H1 (cell line): ENCODE measurements around the gene PRR7. TPM values are rescaled to one million over a fixed set of nuclear protein-coding genes. Genes with fewer than 3 reads are reported as not detected.

Experiments
- CTCF ChIA-PET: fragments of 300-600 bp; sonication (Branson Sonifier 250); formaldehyde crosslinking; loops from one replicate; lab custom pipeline; 2021; ENCODE audit not compliant: partially characterized antibody; lab: Charles Lee
- POLR2A ChIA-PET: fragments of 300-600 bp; sonication (Branson Sonifier 250); formaldehyde crosslinking; loops from one replicate; lab custom pipeline; 2021; ENCODE audit warnings: inconsistent platforms; ENCODE audit not compliant: partially characterized antibody; lab: Charles Lee
- DNase-seq, 2 experiments: peaks; one replicate each; pipeline versions ENCODE4 v3.0.0 to v3.0.0-alpha.2; 2010 to 2022; ENCODE audit warnings: low spot score in 2 of 2, low read depth in 1 of 2, mixed read lengths in 1 of 2
- FAIRE-seq: peaks from 2 replicates; lab custom pipeline; 2011; peaks lifted over from hg19 to GRCh38; lab: Jason Lieb, UNC
- H2AFZ ChIP-seq: 2 replicates; pipeline ENCODE4 v1.8.1; 2012; ENCODE audit warnings: low read length, inconsistent platforms
- H2AK5ac ChIP-seq: 2 replicates; pipeline ENCODE4 v1.6.1; 2013; ENCODE audit warnings: low read depth, low read length
- H2BK120ac ChIP-seq: replicated peaks from 2 replicates; pipeline ENCODE3; 2013; ENCODE audit warnings: low read depth, low read length, inconsistent platforms
- H2BK12ac ChIP-seq: 2 replicates; pipeline ENCODE4 v1.6.1; 2013; ENCODE audit warnings: low read depth, low read length
- H2BK15ac ChIP-seq: 2 replicates; pipeline ENCODE4 v1.6.1; 2013; ENCODE audit warnings: low read length
- H2BK20ac ChIP-seq: 2 replicates; pipeline ENCODE4 v1.6.1; 2013; ENCODE audit warnings: low read length
- H2BK5ac ChIP-seq: 2 replicates; pipeline ENCODE4 v1.6.1; 2013; ENCODE audit warnings: low read depth, low read length
- H3K14ac ChIP-seq: 2 replicates; pipeline ENCODE4 v1.6.1; 2013; ENCODE audit warnings: inconsistent platforms; ENCODE audit not compliant: insufficient read length
- H3K18ac ChIP-seq: 2 replicates; pipeline ENCODE4 v1.6.1; 2013; ENCODE audit warnings: low read length; ENCODE audit errors: extremely low read depth
- H3K23ac ChIP-seq: 2 replicates; pipeline ENCODE4 v1.6.1; 2013; ENCODE audit warnings: inconsistent platforms; ENCODE audit not compliant: insufficient read length
- H3K23me2 ChIP-seq: 2 replicates; pipeline ENCODE4 v1.6.1; 2013; ENCODE audit warnings: low read depth, low read length
- H3K27ac ChIP-seq: 2 replicates; pipeline ENCODE4 v1.6.1; 2011; ENCODE audit warnings: low read depth, low read length, inconsistent platforms
- H3K27me3 ChIP-seq, 4 experiments: replicated peaks in 1 of 4; 1 replicate in 1 of 4; 2 replicates in 3 of 4; pipeline versions ENCODE4 v1.6.1 to v1.8.1; 2011 to 2013; ENCODE audit warnings: low read length in 3 of 4, mild to moderate bottlenecking in 3 of 4, inconsistent platforms in 2 of 4, mixed read lengths in 2 of 4, moderate library complexity in 1 of 4; ENCODE audit not compliant: control insufficient read depth in 3 of 4, insufficient read depth in 3 of 4; ENCODE audit errors: extremely low read depth in 1 of 4
- H3K36me3 ChIP-seq, 4 experiments: 2 replicates each; pipeline versions ENCODE4 v1.6.1 to v1.8.1; 2011 to 2013; ENCODE audit warnings: mild to moderate bottlenecking in 4 of 4, low read length in 3 of 4, moderate library complexity in 2 of 4, control low read depth in 1 of 4, inconsistent platforms in 1 of 4; ENCODE audit not compliant: insufficient read depth in 4 of 4, control insufficient read depth in 2 of 4
- H3K4ac ChIP-seq: replicated peaks from 2 replicates; pipeline ENCODE3; 2013; ENCODE audit warnings: low read length, low read depth, mixed read lengths, inconsistent platforms; ENCODE audit not compliant: insufficient read length
- H3K4me1 ChIP-seq, 4 experiments: replicated peaks in 1 of 4; 1 replicate in 1 of 4; 2 replicates in 3 of 4; pipeline versions ENCODE4 v1.6.1 to v1.8.1; 2011 to 2013; ENCODE audit warnings: low read length in 3 of 4, inconsistent platforms in 2 of 4, mixed read lengths in 1 of 4; ENCODE audit not compliant: insufficient read depth in 4 of 4, control insufficient read depth in 3 of 4
- H3K4me2 ChIP-seq, 2 experiments: 2 replicates each; pipeline versions ENCODE4 v1.6.1 to v1.8.1; 2011 to 2013; ENCODE audit warnings: low read depth in 2 of 2, low read length in 2 of 2, control low read depth in 1 of 2, inconsistent platforms in 1 of 2, mild to moderate bottlenecking in 1 of 2; ENCODE audit not compliant: insufficient read depth in 1 of 2
- H3K4me3 ChIP-seq, 4 experiments: fragments of 200-600, 300-600 bp in 1 of 4; sonication (generic), shearing (Covaris generic), sonication (Bioruptor Twin) in 1 of 4; 2 replicates each; pipeline versions ENCODE4 v1.5.1 to v1.8.1; 2011 to 2016; ENCODE audit warnings: low read length in 4 of 4, low read depth in 3 of 4, control low read depth in 2 of 4, inconsistent platforms in 2 of 4, mild to moderate bottlenecking in 2 of 4, mixed read lengths in 1 of 4, moderate library complexity in 1 of 4; ENCODE audit not compliant: insufficient read depth in 2 of 4; ENCODE audit errors: extremely low read depth in 1 of 4
- H3K56ac ChIP-seq: replicated peaks from 2 replicates; pipeline ENCODE3; 2013; ENCODE audit warnings: low read depth, mild to moderate bottlenecking, mixed read lengths, low read length, inconsistent platforms; ENCODE audit not compliant: insufficient read length
- H3K79me1 ChIP-seq: 2 replicates; pipeline ENCODE4 v1.6.1; 2013; ENCODE audit warnings: low read depth, low read length, control low read depth
- H3K79me2 ChIP-seq, 2 experiments: 2 replicates each; pipeline versions ENCODE4 v1.6.1 to v1.8.1; 2012 to 2013; ENCODE audit warnings: low read length in 2 of 2, mild to moderate bottlenecking in 2 of 2, inconsistent platforms in 1 of 2; ENCODE audit not compliant: insufficient read depth in 2 of 2, control insufficient read depth in 1 of 2
- H3K9ac ChIP-seq, 4 experiments: replicated peaks in 1 of 4; 1 replicate in 1 of 4; 2 replicates in 3 of 4; pipeline versions ENCODE4 v1.6.1 to v1.8.1; 2011 to 2013; ENCODE audit warnings: low read depth in 3 of 4, low read length in 3 of 4, control low read depth in 2 of 4, mild to moderate bottlenecking in 2 of 4, moderate library complexity in 2 of 4, inconsistent platforms in 1 of 4; ENCODE audit errors: extremely low read depth in 1 of 4
- H3K9me3 ChIP-seq, 2 experiments: 2 replicates each; pipeline versions ENCODE4 v1.6.1 to v1.8.1; 2012 to 2013; ENCODE audit warnings: mild to moderate bottlenecking in 2 of 2, moderate library complexity in 2 of 2, control low read depth in 1 of 2, inconsistent platforms in 1 of 2, low read depth in 1 of 2, low read length in 1 of 2, mixed read lengths in 1 of 2; ENCODE audit not compliant: insufficient read depth in 2 of 2
- H4K20me1 ChIP-seq, 2 experiments: replicated peaks in 1 of 2; 2 replicates each; pipeline versions ENCODE3 to v1.8.1; 2011 to 2013; ENCODE audit warnings: inconsistent platforms in 2 of 2, low read length in 2 of 2, mild to moderate bottlenecking in 1 of 2; ENCODE audit not compliant: insufficient read depth in 2 of 2, control insufficient read depth in 1 of 2
- H4K5ac ChIP-seq: 2 replicates; pipeline ENCODE4 v1.6.1; 2013; ENCODE audit warnings: low read length, low read depth, mixed read lengths, inconsistent platforms; ENCODE audit not compliant: insufficient read length
- H4K8ac ChIP-seq: 2 replicates; pipeline ENCODE4 v1.8.0; 2013; ENCODE audit warnings: mild to moderate bottlenecking, moderate library complexity, low read length, inconsistent platforms; ENCODE audit not compliant: insufficient read depth; ENCODE audit errors: extremely low read depth
- H4K91ac ChIP-seq: replicated peaks from 2 replicates; pipeline ENCODE3; 2013; ENCODE audit warnings: low read length, mixed read lengths, inconsistent platforms; ENCODE audit not compliant: insufficient read length
- CEBPB ChIP-seq: IDR thresholded peaks from 2 replicates; pipeline ENCODE4 v1.6.1; 2012; ENCODE audit warnings: low read depth, low read length
- GABPA ChIP-seq: IDR thresholded peaks from 2 replicates; pipeline ENCODE4 v1.6.1; 2011; ENCODE audit warnings: mild to moderate bottlenecking, low read length, moderate library complexity, borderline replicate concordance; ENCODE audit not compliant: insufficient read depth
- GTF2F1 ChIP-seq: IDR thresholded peaks from 2 replicates; pipeline ENCODE4 v1.6.1; 2012; ENCODE audit warnings: low read depth, low read length, improper control_type of control experiment, borderline replicate concordance
- KDM4A ChIP-seq: IDR thresholded peaks from one replicate; pipeline ENCODE4 v1.7.1; 2012; ENCODE audit warnings: low read depth, mild to moderate bottlenecking, moderate library complexity, low read length, inconsistent platforms; ENCODE audit not compliant: severe bottlenecking
- SIN3A ChIP-seq, 2 experiments: IDR thresholded peaks in 1 of 2; conservative IDR thresholded peaks in 1 of 2; 2 replicates each; pipeline ENCODE4 v1.6.1; 2011 to 2012; ENCODE audit warnings: low read length in 2 of 2, improper control_type of control experiment in 1 of 2, low read depth in 1 of 2, mild to moderate bottlenecking in 1 of 2
- WGBS, 2 experiments: shearing (Covaris generic) in 1 of 2; methylation state at CpG; one replicate each; pipeline versions ENCODE4 v1.1.6 to v1.1.7; 2013 to 2015; ENCODE audit warnings: low lambda C conversion rate in 2 of 2, mixed read lengths in 2 of 2, inconsistent platforms in 1 of 2, low coverage in 1 of 2, missing lambda C conversion rate in 1 of 2; ENCODE audit not compliant: insufficient replicate concordance in 2 of 2, insufficient coverage in 1 of 2, insufficient read length in 1 of 2; ENCODE audit errors: extremely low coverage in 1 of 2, missing lambda C conversion rate in 1 of 2; 5-methylcytosine and 5-hydroxymethylcytosine counted together
- polyA plus RNA-seq, 7 experiments: library from polyadenylated mRNA; depleted of rRNA in 3 of 7; stranded (reverse) in 5 of 7; unstranded in 2 of 7; fragments of >200 nt in 5 of 7; fragments of 200-250 nt in 2 of 7; gene quantifications; 1 replicate in 5 of 7; 2 replicates in 1 of 7; 4 replicates in 1 of 7; pipeline versions ENCODE4 v1.2.1 to v1.2.3, GENCODE V29; 2011 to 2013; ENCODE audit warnings: missing spikeins in 2 of 7, mixed read lengths in 2 of 7
- total RNA-seq: library from RNA; stranded (reverse); fragmentation: NEBNext Ultra II Directional; extraction: Animal tissue kit (Norgen Biotek cat#: 25700); gene quantifications from 2 replicates; pipeline ENCODE4 v1.2.1, GENCODE V29; 2021

The PRR7 gene
- total and polyA plus RNA-seq, 2 of the 8 experiments (the other 6 are each of a cell fraction or from before 2014, with no cell fraction given) = 8.0 to 11.8 TPM

DNA sequence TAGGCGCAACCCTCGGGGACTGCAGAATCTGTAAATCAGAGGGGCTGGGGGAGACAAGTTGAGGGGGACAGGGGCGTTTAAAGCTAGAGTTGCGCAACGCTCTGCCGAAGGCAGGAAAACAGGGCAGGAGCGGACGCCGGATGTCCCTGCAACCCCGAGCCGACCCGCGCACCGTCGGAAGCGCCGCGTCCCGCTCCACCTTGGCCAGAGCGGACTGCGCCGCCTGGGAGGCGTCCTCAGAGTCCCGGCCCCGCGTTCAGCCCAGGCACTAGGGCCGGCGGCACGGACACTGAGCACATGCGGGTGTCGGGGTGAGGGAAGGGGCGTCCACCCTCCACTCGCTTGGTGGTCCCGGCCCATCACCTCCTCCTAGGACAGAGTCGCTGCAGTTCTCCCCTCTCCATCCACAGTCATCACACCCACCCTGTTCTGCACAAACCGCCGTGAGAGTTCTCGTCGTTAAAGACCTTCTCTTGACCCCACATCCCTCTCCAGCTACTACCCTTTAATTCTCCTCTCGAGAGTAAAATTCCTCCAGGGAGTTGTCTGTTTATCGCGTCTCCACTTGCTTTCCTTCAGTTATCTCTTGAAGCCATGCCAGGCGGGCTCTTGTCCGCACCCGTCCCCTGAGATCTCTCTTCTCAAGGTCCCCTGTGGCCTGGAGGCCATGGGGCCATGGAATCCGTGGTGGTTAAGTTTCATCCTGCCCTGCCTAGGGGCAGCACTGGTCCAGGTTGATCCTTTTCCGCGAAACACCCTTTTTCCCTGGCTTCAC is 51.6 kb downstream of the PRR7 start:
- peak overlapping the region; percentile 84 to 88 for H3K4me2 ChIP-seq
- no peaks in the 10 kb centered on the region; the same call in 1 of the 2 replicates for H3K79me1 ChIP-seq
- H3K4me3 ChIP-seq = peak overlapping the region; percentile 61 to 83 (median 64)
- peaks cover 0 to 5% (median 2%) of the 10 kb centered on the region in 4 experiments; a peak in 3 of 8 replicates for H3K36me3 ChIP-seq
- no peak overlapping the region for H2BK120ac ChIP-seq
- no peaks in the 10 kb centered on the region for H4K20me1 ChIP-seq
- FAIRE-seq (no peak), DNase-seq (no peak)
- H3K9me3 ChIP-seq = no peaks in the 10 kb centered on the region
- H3K56ac ChIP-seq = no peak overlapping the region
- H3K27ac ChIP-seq = no peak overlapping the region; the same call in 1 of the 2 replicates
- no peak overlapping the region for H2AK5ac ChIP-seq
- H3K27me3 ChIP-seq = peaks cover 2 to 12% (median 11%) of the 10 kb centered on the region in 4 experiments; a peak in 6 of 7 replicates
- H3K18ac ChIP-seq = peak overlapping the region; percentile 19; the same call in 1 of the 2 replicates
- peak overlapping the region; percentile 35; the same call in 1 of the 2 replicates for H2BK5ac ChIP-seq
- peaks cover 0 to 8% of the 10 kb centered on the region in 2 experiments; a peak in 1 of 4 replicates for H3K79me2 ChIP-seq
- H2AFZ ChIP-seq = no peak overlapping the region
- peak overlapping the region; percentile 68; the same call in 1 of the 2 replicates for H2BK12ac ChIP-seq
- H3K4ac ChIP-seq = peak overlapping the region; percentile 18
- no peak overlapping the region for H4K8ac ChIP-seq
- POLR2A ChIA-PET = interaction anchor here (0.6 to 67.5 kb wide), 14 partner anchors 17 to 149 kb away, joined by 3 to 3349 read pairs (median 4); partner anchors contain the start of genes DBN1, DDX41, DOK3 and GRK6
- H3K9ac ChIP-seq = peak overlapping the region in 3 of 4 experiments; percentile 0 to 39 (median 20); a peak in 3 of 7 replicates
- H3K23ac ChIP-seq = no peak overlapping the region
- no peak overlapping the region for H3K14ac ChIP-seq
- TF ChIP-seq CEBPB = peak; percentile 99
- TF ChIP-seq KDM4A = peak; percentile 73
- no peak for TF ChIP-seq GTF2F1
- peak in 1 of 2 experiments; percentile 11; a peak in 1 of 4 replicates for TF ChIP-seq SIN3A (conservative IDR thresholded peaks at IDR 0.05 in 1 of 2, IDR thresholded peaks at IDR 0.05 in 1 of 2; ENCODE audit: low read depth in 1 of 2, low read length in 2 of 2)
- TF ChIP-seq GABPA = 0 out of 2 replicates have a peak, but pooled peaks have one; percentile 53
- CTCF ChIA-PET = interaction anchor here (0.6 to 20.8 kb wide), 7 partner anchors 8 to 189 kb away, joined by 3 to 306 read pairs (median 3); partner anchors contain the start of genes DOK3 and PRR7
- H2BK15ac ChIP-seq = peak overlapping the region; percentile 92
- H3K4me1 ChIP-seq = peaks cover 0 to 31% (median 27%) of the 10 kb centered on the region in 4 experiments; a peak in 6 of 7 replicates
- H3K23me2 ChIP-seq = peaks cover 10% of the 10 kb centered on the region
- 21% methylated on average over 41 of the region's 48 CpGs; no CpG with 5 or more reads in 1 of the 2 experiments for WGBS, 2 experiments
- H2BK20ac ChIP-seq = peak overlapping the region; percentile 72; the same call in 1 of the 2 replicates
- no peak overlapping the region for H4K91ac ChIP-seq
- H4K5ac ChIP-seq = no peak overlapping the region
